GM12878 (cell line): ENCODE results near the gene NPL. TPM values are rescaled to one million over a fixed set of nuclear protein-coding genes. Genes with fewer than 3 reads are reported as not detected.

Source experiments
- BCLAF1 ChIP-seq: fragments of 450-650 bp; IDR thresholded peaks from 2 replicates; pipeline ENCODE4 v1.6.1; 2017; ENCODE audit warnings: antibody characterized with exemption, mild to moderate bottlenecking, moderate library complexity
- CEBPB ChIP-seq, 2 experiments: fragments of 150-350 bp in 1 of 2; IDR thresholded peaks; 2 replicates each; pipeline ENCODE4 v1.6.1; 2012 to 2014; ENCODE audit warnings: low read depth in 2 of 2, low read length in 2 of 2, borderline replicate concordance in 1 of 2, inconsistent platforms in 1 of 2
- MEF2B ChIP-seq: fragments of 450-650 bp; IDR thresholded peaks from 2 replicates; pipeline ENCODE4 v1.6.1; 2018; ENCODE audit warnings: mild to moderate bottlenecking, moderate library complexity; ENCODE audit not compliant: partially characterized antibody, poor library complexity, severe bottlenecking
- MTA3 ChIP-seq: IDR thresholded peaks from 2 replicates; pipeline ENCODE4 v1.6.1; 2012; ENCODE audit warnings: low read length, inconsistent platforms, borderline replicate concordance
- PAX8 ChIP-seq: fragments of 450-650 bp; IDR thresholded peaks from 2 replicates; pipeline ENCODE4 v1.6.1; 2017; ENCODE audit warnings: mild to moderate bottlenecking, moderate library complexity
- SMAD5 ChIP-seq: IDR thresholded peaks from 2 replicates; pipeline ENCODE4 v1.6.1; 2016; ENCODE audit warnings: antibody characterized with exemption, low read depth
- STAT1 ChIP-seq: fragments of 450-650 bp; conservative IDR thresholded peaks from 2 replicates; pipeline ENCODE4 v1.6.1; 2014; ENCODE audit warnings: antibody characterized with exemption, mild to moderate bottlenecking
- ZBTB40 ChIP-seq: fragments of 450-650 bp; IDR thresholded peaks from 2 replicates; pipeline ENCODE4 v1.6.1; 2016; ENCODE audit warnings: mild to moderate bottlenecking, moderate library complexity, borderline replicate concordance
- polyA plus RNA-seq, 11 experiments: library from polyadenylated mRNA; depleted of rRNA in 4 of 11; unstranded in 6 of 11; stranded (reverse) in 5 of 11; fragments of >200 nt; fragmentation: Nextera tagmentation in 4 of 11; fragmentation: Illumina TruSeq in 1 of 11; extraction: Ambion mirVana in 4 of 11; extraction: Trizol in 1 of 11; gene quantifications; 1 replicate in 1 of 11; 2 replicates in 10 of 11; pipeline versions ENCODE4 v1.2.1 to v1.2.3, GENCODE V29; 2011 to 2016; ENCODE audit warnings: inconsistent platforms in 2 of 11, missing spikeins in 2 of 11, low read depth in 1 of 11
- total RNA-seq, 4 experiments: library from RNA; depleted of rRNA in 3 of 4; stranded (reverse); fragments of >200 nt in 3 of 4; fragmentation: Illumina TruSeq in 1 of 4; extraction: Trizol in 1 of 4; gene quantifications; 2 replicates each; pipeline versions ENCODE4 v1.2.1 to v1.2.3, GENCODE V29; 2013 to 2021
- TF ChIP-seq, protein P1 (sequence below): fragments of 150-350 bp; IDR thresholded peaks from 2 replicates; pipeline ENCODE4 v1.6.1; 2014; ENCODE audit warnings: mild to moderate bottlenecking, low read depth, low read length
- TF ChIP-seq, protein P2 (sequence below): IDR thresholded peaks from 2 replicates; pipeline ENCODE4 v1.6.1; 2011; ENCODE audit warnings: low read depth, mild to moderate bottlenecking, low read length, moderate library complexity, borderline replicate concordance; ENCODE audit errors: extremely low read depth
- TF ChIP-seq, protein P3 (sequence below): fragments of 450-650 bp; IDR thresholded peaks from 2 replicates; pipeline ENCODE4 v1.6.1; 2018; ENCODE audit warnings: mild to moderate bottlenecking, low read depth, moderate library complexity; ENCODE audit not compliant: partially characterized antibody

Gene NPL
- total and polyA plus RNA-seq, 10 of the 15 experiments (the other 5 are each of a cell fraction or from before 2014, with no cell fraction given), result 5.3 to 19.2 (median 10.0) TPM

GRCh38 chr1:182839209-182840066 is 49.9 kb downstream of the NPL start, which contains the start of gene DHX9 (continued):
- TF ChIP-seq, protein P1, sequence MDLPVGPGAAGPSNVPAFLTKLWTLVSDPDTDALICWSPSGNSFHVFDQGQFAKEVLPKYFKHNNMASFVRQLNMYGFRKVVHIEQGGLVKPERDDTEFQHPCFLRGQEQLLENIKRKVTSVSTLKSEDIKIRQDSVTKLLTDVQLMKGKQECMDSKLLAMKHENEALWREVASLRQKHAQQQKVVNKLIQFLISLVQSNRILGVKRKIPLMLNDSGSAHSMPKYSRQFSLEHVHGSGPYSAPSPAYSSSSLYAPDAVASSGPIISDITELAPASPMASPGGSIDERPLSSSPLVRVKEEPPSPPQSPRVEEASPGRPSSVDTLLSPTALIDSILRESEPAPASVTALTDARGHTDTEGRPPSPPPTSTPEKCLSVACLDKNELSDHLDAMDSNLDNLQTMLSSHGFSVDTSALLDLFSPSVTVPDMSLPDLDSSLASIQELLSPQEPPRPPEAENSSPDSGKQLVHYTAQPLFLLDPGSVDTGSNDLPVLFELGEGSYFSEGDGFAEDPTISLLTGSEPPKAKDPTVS, result no peak
- TF ChIP-seq, protein P2, sequence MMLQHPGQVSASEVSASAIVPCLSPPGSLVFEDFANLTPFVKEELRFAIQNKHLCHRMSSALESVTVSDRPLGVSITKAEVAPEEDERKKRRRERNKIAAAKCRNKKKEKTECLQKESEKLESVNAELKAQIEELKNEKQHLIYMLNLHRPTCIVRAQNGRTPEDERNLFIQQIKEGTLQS, result 0 out of 2 replicates have a peak, but pooled peaks have one; percentile 25
- TF ChIP-seq STAT1 (peak; percentile 86; the same call in 1 of the 2 replicates), ZBTB40 (no peak), PAX8 (no peak), MEF2B (no peak), MTA3 (no peak), CEBPB (IDR thresholded peaks at IDR 0.05; ENCODE audit: borderline replicate concordance in 1 of 2, low read depth in 2 of 2, low read length in 2 of 2) (no peak), BCLAF1 (no peak), SMAD5 (peak; percentile 97)
- TF ChIP-seq, protein P3, sequence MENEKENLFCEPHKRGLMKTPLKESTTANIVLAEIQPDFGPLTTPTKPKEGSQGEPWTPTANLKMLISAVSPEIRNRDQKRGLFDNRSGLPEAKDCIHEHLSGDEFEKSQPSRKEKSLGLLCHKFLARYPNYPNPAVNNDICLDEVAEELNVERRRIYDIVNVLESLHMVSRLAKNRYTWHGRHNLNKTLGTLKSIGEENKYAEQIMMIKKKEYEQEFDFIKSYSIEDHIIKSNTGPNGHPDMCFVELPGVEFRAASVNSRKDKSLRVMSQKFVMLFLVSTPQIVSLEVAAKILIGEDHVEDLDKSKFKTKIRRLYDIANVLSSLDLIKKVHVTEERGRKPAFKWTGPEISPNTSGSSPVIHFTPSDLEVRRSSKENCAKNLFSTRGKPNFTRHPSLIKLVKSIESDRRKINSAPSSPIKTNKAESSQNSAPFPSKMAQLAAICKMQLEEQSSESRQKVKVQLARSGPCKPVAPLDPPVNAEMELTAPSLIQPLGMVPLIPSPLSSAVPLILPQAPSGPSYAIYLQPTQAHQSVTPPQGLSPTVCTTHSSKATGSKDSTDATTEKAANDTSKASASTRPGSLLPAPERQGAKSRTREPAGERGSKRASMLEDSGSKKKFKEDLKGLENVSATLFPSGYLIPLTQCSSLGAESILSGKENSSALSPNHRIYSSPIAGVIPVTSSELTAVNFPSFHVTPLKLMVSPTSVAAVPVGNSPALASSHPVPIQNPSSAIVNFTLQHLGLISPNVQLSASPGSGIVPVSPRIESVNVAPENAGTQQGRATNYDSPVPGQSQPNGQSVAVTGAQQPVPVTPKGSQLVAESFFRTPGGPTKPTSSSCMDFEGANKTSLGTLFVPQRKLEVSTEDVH, result no peak
